Tibial nerve (tissue), 4 donors: ENCODE results near the gene GGT7. TPM values are rescaled to one million over a fixed set of nuclear protein-coding genes. Genes with fewer than 3 reads are reported as not detected.

Source experiments
- DNase-seq, 2 donors: peaks; one replicate each; pipeline ENCODE4 v3.0.0-alpha.2; 2019; ENCODE audit warnings: low spot score in 2 of 2
- H3K27ac ChIP-seq, 4 donors: fragments of 200-600 bp; sonication (generic) in 3 of 4; one replicate each; pipeline ENCODE4 v1.5.1; 2017 to 2019; ENCODE audit warnings: mild to moderate bottlenecking in 1 of 4
- H3K27me3 ChIP-seq, 2 donors: fragments of 200-600 bp; sonication (generic) in 1 of 2; one replicate each; pipeline versions ENCODE4 v1.5.1 to v1.6.0; 2017 to 2019
- H3K36me3 ChIP-seq, 3 donors: fragments of 200-600 bp; sonication (generic); one replicate each; pipeline ENCODE4 v1.5.1; 2018 to 2019
- H3K4me1 ChIP-seq, 4 donors: fragments of 200-600 bp; sonication (generic) in 3 of 4; one replicate each; pipeline ENCODE4 v1.5.1; 2017 to 2019
- H3K4me3 ChIP-seq, 4 donors: fragments of 200-600 bp; sonication (generic) in 3 of 4; one replicate each; pipeline ENCODE4 v1.5.1; 2017 to 2019; ENCODE audit warnings: mild to moderate bottlenecking in 1 of 4, moderate library complexity in 1 of 4
- H3K9me3 ChIP-seq, 4 donors: fragments of 200-600 bp; sonication (generic) in 3 of 4; one replicate each; pipeline ENCODE4 v1.5.1; 2017 to 2019
- CTCF ChIP-seq, 5 experiments: fragments of 200-600 bp in 3 of 5; fragments of 450-650 bp in 2 of 5; sonication (generic) in 3 of 5; IDR thresholded peaks; one replicate each; pipeline ENCODE4 v1.5.1; 2016 to 2019; ENCODE audit warnings: antibody characterized with exemption in 5 of 5, mild to moderate bottlenecking in 3 of 5, moderate library complexity in 2 of 5
- EP300 ChIP-seq, 2 donors: sonication (generic); formaldehyde crosslinking; IDR thresholded peaks; one replicate each; pipeline ENCODE4 v1.6.1; 2017; ENCODE audit warnings: antibody characterized with exemption in 2 of 2, mild to moderate bottlenecking in 1 of 2
- POLR2A ChIP-seq, 2 donors: fragments of 450-650 bp; IDR thresholded peaks; one replicate each; pipeline ENCODE4 v1.6.1; 2017; ENCODE audit warnings: antibody characterized with exemption in 2 of 2, mild to moderate bottlenecking in 2 of 2, moderate library complexity in 2 of 2
- WGBS, 2 donors: methylation state at CpG; one replicate each; pipeline ENCODE4 v1.1.5; 2018; 5-methylcytosine and 5-hydroxymethylcytosine counted together
- total RNA-seq, 4 donors: library from RNA; depleted of rRNA; stranded (reverse); fragments of >200 nt; gene quantifications; one replicate each; pipeline ENCODE4 v1.1.0, GENCODE V29; 2016

Gene GGT7
- total RNA-seq, 4 donors from 2014 or later = 19.6 to 41.7 (median 28.4) TPM

- Histone ChIP-seq H3K4me3 (no peak overlapping the region), H3K36me3 (peaks cover 0 to 100% (median 9%) of the 10 kb centered on the region in 3 donors), H3K4me1 (no peaks in the 10 kb centered on the region), H3K9me3 (no peaks in the 10 kb centered on the region), H3K27me3 (no peaks in the 10 kb centered on the region), H3K27ac (no peak overlapping the region)
- TF ChIP-seq EP300 (IDR thresholded peaks at IDR 0.05) (no peak), POLR2A (IDR thresholded peaks at IDR 0.05) (no peak), CTCF (IDR thresholded peaks at IDR 0.05) (no peak)
- DNase-seq = no peak
- WGBS, 2 donors = 83 to 87% methylated on average over 5 to 8 of the region's 9 CpGs
Measured at GRCh38 chr20:34849778-34850177, 22.9 kb downstream of the GGT7 start.

- TF ChIP-seq EP300 (IDR thresholded peaks at IDR 0.05) = no peak
- no peak overlapping the region for H3K4me3 ChIP-seq
- no peaks in the 10 kb centered on the region for H3K4me1 ChIP-seq
- H3K27ac ChIP-seq = no peak overlapping the region
- H3K36me3 ChIP-seq = peaks cover 0 to 91% (median 9%) of the 10 kb centered on the region in 3 donors
- 93 to 98% methylated on average over 5 of the region's 5 CpGs for WGBS, 2 donors
- no peak for DNase-seq
- no peaks in the 10 kb centered on the region for H3K27me3 ChIP-seq
- H3K9me3 ChIP-seq = no peaks in the 10 kb centered on the region
Measured at GRCh38 chr20:34848597-34848996, 24.1 kb downstream of the GGT7 start.

GRCh38 chr20:34843421-34843820 lies 29.2 kb downstream of the GGT7 start:
- 90 to 96% methylated on average over 2 of the region's 2 CpGs for WGBS, 2 donors
- Histone ChIP-seq H3K27me3 (no peaks in the 10 kb centered on the region), H3K9me3 (no peaks in the 10 kb centered on the region), H3K36me3 (peaks cover 0 to 39% (median 0%) of the 10 kb centered on the region in 3 donors), H3K4me1 (no peaks in the 10 kb centered on the region), H3K4me3 (no peak overlapping the region), H3K27ac (no peak overlapping the region)
- no peak for DNase-seq
- no peak for TF ChIP-seq POLR2A (IDR thresholded peaks at IDR 0.05)
- TF ChIP-seq CTCF (IDR thresholded peaks at IDR 0.05) = no peak
- TF ChIP-seq EP300 (IDR thresholded peaks at IDR 0.05) = no peak

GRCh38 chr20:34842143-34842542 lies 30.5 kb downstream of the GGT7 start:
- no peak for DNase-seq
- Histone ChIP-seq H3K9me3 (no peaks in the 10 kb centered on the region), H3K4me1 (no peaks in the 10 kb centered on the region), H3K27ac (no peak overlapping the region), H3K4me3 (no peak overlapping the region), H3K27me3 (no peaks in the 10 kb centered on the region), H3K36me3 (peaks cover 0 to 26% (median 0%) of the 10 kb centered on the region in 3 donors)
- 52 to 53% methylated on average over 2 of the region's 2 CpGs for WGBS, 2 donors
- TF ChIP-seq POLR2A (IDR thresholded peaks at IDR 0.05) (no peak), EP300 (IDR thresholded peaks at IDR 0.05) (no peak), CTCF (IDR thresholded peaks at IDR 0.05) (no peak)

- 31 to 33% methylated on average over 6 of the region's 6 CpGs for WGBS, 2 donors
- no peaks in the 10 kb centered on the region for H3K36me3 ChIP-seq
- no peaks in the 10 kb centered on the region for H3K4me1 ChIP-seq
- no peak overlapping the region for H3K4me3 ChIP-seq
- no peak for DNase-seq
- no peaks in the 10 kb centered on the region for H3K9me3 ChIP-seq
- TF ChIP-seq EP300 (IDR thresholded peaks at IDR 0.05) = no peak
- peak in 4 of 5 experiments; percentile 34 to 58 (median 44) for TF ChIP-seq CTCF (IDR thresholded peaks at IDR 0.05)
- TF ChIP-seq POLR2A (IDR thresholded peaks at IDR 0.05) = no peak
- no peaks in the 10 kb centered on the region for H3K27me3 ChIP-seq
- H3K27ac ChIP-seq = no peak overlapping the region
Measured at GRCh38 chr20:34834459-34834893, 38.2 kb downstream of the GGT7 start.

GRCh38 chr20:34831936-34832335 lies 40.7 kb downstream of the GGT7 start:
- 71 to 78% methylated on average over 5 of the region's 5 CpGs for WGBS, 2 donors

More at GRCh38 chr20:34831936-34832335, 40.7 kb downstream of the GGT7 start:
- no peaks in the 10 kb centered on the region for H3K4me1 ChIP-seq
- TF ChIP-seq CTCF (IDR thresholded peaks at IDR 0.05) (no peak), EP300 (IDR thresholded peaks at IDR 0.05) (no peak), POLR2A (IDR thresholded peaks at IDR 0.05) (no peak)
- DNase-seq = no peak
- H3K9me3 ChIP-seq = no peaks in the 10 kb centered on the region
- no peaks in the 10 kb centered on the region for H3K27me3 ChIP-seq
- no peak overlapping the region for H3K4me3 ChIP-seq
- H3K36me3 ChIP-seq = no peaks in the 10 kb centered on the region
- H3K27ac ChIP-seq = no peak overlapping the region
